Measurements from ENCODE around the gene REEP1.

- TF ChIP-seq MAFK (conservative IDR thresholded peaks at IDR 0.05 in 1 of 2, IDR thresholded peaks at IDR 0.05 in 1 of 2; ENCODE audit: low read length in 2 of 2) (no peak), FOXK2 (IDR thresholded peaks at IDR 0.05) (no peak), RAD21 (CRISPR knock-in tag; IDR thresholded peaks at IDR 0.05) (no peak), ZNF672 (CRISPR knock-in tag; IDR thresholded peaks at IDR 0.05) (no peak), ZNF768 (CRISPR knock-in tag; IDR thresholded peaks at IDR 0.05) (no peak), CTCF (CRISPR knock-in tag; IDR thresholded peaks at IDR 0.05) (no peak)
Observed at GRCh38 chr2:86233436-86233835, 104.0 kb downstream of the REEP1 start.
